SJCRH30 (cell line): Measurements from ENCODE around the gene MDK. TPM values are rescaled to one million over a fixed set of nuclear protein-coding genes. Genes with fewer than 3 reads are reported as not detected.

ENCODE experiments used
- DNase-seq, 2 experiments: peaks; one replicate each; pipeline ENCODE4 v3.0.0-alpha.2; 2015 to 2020
- H3K27ac ChIP-seq: fragments of 250-450 bp; sonication (Bioruptor Pico); 2 replicates; pipeline ENCODE4 v1.5.1; 2020; ENCODE audit warnings: mild to moderate bottlenecking, moderate library complexity
- H3K27me3 ChIP-seq: fragments of 250-450 bp; sonication (Bioruptor Pico); 2 replicates; pipeline ENCODE4 v1.5.1; 2020; ENCODE audit warnings: mild to moderate bottlenecking, moderate library complexity
- H3K36me3 ChIP-seq: fragments of 250-450 bp; sonication (Bioruptor Pico); 2 replicates; pipeline ENCODE4 v1.5.1; 2020; ENCODE audit warnings: mild to moderate bottlenecking, moderate library complexity
- H3K4me1 ChIP-seq: fragments of 250-450 bp; sonication (Bioruptor Pico); 2 replicates; pipeline ENCODE4 v1.5.1; 2020; ENCODE audit warnings: mild to moderate bottlenecking, moderate library complexity
- H3K4me3 ChIP-seq: fragments of 250-450 bp; sonication (Bioruptor Pico); 2 replicates; pipeline ENCODE4 v1.5.1; 2020; ENCODE audit warnings: mild to moderate bottlenecking, moderate library complexity
- H3K9me3 ChIP-seq: fragments of 250-450 bp; sonication (Bioruptor Pico); replicated peaks from 2 replicates; pipeline ENCODE4 v1.5.1; 2020; ENCODE audit warnings: mild to moderate bottlenecking, moderate library complexity
- total RNA-seq: library from RNA; depleted of rRNA; stranded (reverse); fragments of >200 nt; shearing (Covaris generic); gene quantifications from 2 replicates; pipeline ENCODE4 v1.2.3, GENCODE V29; 2014

Gene MDK
- total RNA-seq, 1 experiment from 2014 or later, result 122 TPM

DNA sequence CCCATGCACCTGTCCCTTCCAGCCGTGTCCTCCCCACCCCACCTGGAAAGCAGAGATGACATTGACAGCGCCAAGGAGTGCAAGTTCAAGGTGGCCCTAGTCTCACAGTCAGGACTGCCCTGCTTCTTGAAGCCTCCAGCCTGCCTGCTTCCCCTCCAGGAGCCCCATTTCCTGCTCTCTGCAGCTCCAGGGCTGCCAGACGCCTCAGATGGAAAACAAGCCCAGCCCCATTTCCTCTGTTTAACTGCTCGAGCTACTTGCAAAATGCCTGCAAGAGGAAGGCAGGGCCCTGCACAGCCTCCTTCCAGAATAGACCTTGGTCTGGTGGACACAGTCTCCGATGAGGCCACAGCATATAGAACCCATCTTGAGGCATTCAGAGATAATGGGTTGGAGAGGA is 39.2 kb upstream of the MDK start:
- no peaks in the 10 kb centered on the region for H3K36me3 ChIP-seq
- H3K27ac ChIP-seq, result no peak overlapping the region
- DNase-seq, result no peak
- H3K27me3 ChIP-seq, result peaks cover 8% of the 10 kb centered on the region
- H3K4me3 ChIP-seq, result no peak overlapping the region
- no peaks in the 10 kb centered on the region for H3K9me3 ChIP-seq
- H3K4me1 ChIP-seq, result peaks cover 17% of the 10 kb centered on the region

DNA sequence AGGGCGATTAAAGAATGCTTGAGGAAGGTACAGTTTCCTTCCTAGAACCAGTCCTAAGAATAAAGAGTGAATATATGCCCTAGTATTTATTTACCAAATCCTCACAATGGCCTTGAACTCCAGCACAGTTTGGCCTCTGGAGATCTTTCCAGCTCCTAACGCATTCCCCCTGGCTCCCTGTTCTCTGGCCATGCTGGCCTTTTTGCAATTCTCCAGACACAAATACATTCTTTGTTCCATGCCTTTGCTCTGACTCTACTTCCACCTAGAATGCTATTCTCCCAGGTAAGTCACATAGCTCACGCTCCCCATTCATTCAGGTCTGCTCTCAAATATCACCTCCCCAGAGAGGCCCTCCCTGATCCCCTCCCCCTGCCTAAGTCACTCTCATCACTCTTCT is 37.9 kb upstream of the MDK start:
- peaks cover 17% of the 10 kb centered on the region for H3K4me1 ChIP-seq
- no peak for DNase-seq
- no peaks in the 10 kb centered on the region for H3K36me3 ChIP-seq
- peaks cover 6% of the 10 kb centered on the region for H3K27me3 ChIP-seq
- H3K4me3 ChIP-seq, result no peak overlapping the region
- no peaks in the 10 kb centered on the region for H3K9me3 ChIP-seq
- no peak overlapping the region for H3K27ac ChIP-seq

DNA sequence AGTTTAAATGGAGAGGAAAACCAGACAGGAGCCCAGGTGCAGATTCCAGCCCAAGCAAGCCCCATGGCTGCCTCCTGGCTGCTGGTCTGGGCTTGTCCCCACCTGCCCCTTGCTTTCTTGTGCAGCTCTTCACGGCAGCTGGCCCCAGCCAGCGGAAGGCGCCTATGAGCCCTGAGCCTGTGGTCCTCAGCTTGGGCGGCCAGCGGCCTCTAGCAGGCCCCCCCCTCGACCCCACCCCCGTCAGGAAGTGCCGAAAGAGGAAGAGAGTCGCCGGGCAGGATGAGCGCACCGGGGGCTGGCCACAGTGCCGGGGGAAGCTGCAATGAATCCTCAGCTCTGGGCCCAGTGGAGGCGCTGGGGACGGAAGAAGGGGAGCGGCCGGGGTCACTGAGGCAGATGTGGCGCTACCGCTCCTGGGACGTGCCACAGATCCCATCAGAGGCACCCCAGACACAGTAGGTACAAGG is 36.3 kb upstream of the MDK start:
- Histone ChIP-seq H3K27ac (no peak overlapping the region), H3K27me3 (peaks cover 6% of the 10 kb centered on the region), H3K36me3 (no peaks in the 10 kb centered on the region), H3K9me3 (no peaks in the 10 kb centered on the region), H3K4me1 (peaks cover 15% of the 10 kb centered on the region), H3K4me3 (peak overlapping the region; percentile 44)
- peak; percentile 63 to 76 for DNase-seq

DNA sequence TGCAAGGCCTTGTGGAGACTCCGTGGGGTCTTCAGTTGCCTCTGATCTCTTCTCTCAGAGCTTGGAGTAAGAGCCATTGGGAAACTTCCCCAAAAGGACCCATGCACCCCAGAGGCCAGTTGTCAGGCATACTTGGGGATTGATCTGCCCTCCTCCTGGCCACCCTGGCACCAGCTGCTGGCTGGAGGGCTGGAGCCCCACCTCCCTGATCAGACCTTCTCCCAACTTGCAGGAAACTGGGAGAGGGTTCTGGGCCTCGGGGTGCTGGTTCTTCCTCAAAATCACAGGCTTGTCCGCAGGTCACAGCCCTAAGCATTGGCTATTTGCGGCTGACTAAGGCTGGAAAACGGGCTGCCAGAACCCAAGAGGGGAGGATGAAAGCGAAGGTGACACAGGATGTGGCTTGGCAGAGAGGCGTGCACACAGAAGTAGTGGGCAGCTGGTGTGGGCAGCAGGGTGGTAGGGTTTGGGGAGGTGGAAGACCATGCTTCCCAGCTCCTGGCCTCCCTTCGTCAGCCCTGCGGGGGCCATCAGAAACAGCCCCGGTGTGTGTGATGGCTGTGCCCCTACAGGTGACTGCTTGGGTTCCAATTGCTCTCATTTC is 35.5 kb upstream of the MDK start:
- no peak overlapping the region for H3K27ac ChIP-seq
- peaks cover 15% of the 10 kb centered on the region for H3K4me1 ChIP-seq
- H3K4me3 ChIP-seq, result peak overlapping the region; percentile 44; the same call in 1 of the 2 replicates
- no peak for DNase-seq
- H3K36me3 ChIP-seq, result no peaks in the 10 kb centered on the region
- H3K9me3 ChIP-seq, result no peaks in the 10 kb centered on the region
- peaks cover 6% of the 10 kb centered on the region for H3K27me3 ChIP-seq

DNA sequence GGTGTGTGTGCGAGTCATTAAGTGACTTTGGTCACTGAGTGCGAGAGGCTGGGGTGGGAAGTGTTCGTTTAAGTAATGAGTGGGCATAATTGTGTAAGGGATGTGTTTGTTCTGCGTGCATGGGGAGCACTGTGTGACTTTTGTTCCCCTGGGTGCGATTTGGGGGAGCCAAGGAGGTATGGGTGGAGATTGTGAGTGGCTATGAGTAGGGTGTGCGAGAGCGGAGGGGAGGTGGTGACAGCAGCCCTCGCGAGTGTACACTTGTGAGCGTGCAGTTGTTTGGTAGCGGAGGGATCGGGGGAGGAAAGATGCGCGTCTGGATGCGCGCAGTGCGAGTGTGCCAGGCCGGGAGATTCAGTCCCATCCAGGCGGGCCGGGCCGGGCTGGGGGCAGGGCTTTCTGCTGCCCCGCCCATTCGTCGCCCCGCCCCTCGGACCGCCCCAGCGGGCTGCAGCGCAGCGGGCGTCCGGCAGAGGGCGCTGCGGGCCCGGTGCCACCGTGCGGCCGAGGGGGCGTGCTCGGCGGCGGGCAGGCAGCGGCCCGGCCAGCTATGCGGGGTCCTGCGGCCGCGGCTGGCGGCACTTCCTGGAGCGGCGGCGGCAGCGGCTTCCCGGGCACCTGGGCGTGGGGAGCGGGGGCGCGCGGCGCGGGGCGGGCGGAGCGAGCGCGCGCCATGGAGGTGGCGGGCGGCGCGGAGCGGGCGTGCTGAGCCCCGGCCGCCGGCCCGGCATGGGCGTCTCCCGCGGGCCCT is 34.4 kb upstream of the MDK start, which contains the start of gene DGKZ:
DGKZ (plus strand) TSS at position 578 of the 751 bp plus-strand sequence. CDS start 197 bp downstream, outside the sequence.
- Histone ChIP-seq H3K27ac (no peak within 1 kb of the TSS; the same call in 1 of the 2 replicates), H3K4me3 (peak within 1 kb of the TSS; percentile 97), H3K27me3 (peaks cover 5% of the 10 kb centered on the region), H3K4me1 (peaks cover 19% of the 10 kb centered on the region), H3K9me3 (no peaks in the 10 kb centered on the region), H3K36me3 (no peaks in the 10 kb centered on the region)
- peak; percentile 79 to 86 for DNase-seq

DNA sequence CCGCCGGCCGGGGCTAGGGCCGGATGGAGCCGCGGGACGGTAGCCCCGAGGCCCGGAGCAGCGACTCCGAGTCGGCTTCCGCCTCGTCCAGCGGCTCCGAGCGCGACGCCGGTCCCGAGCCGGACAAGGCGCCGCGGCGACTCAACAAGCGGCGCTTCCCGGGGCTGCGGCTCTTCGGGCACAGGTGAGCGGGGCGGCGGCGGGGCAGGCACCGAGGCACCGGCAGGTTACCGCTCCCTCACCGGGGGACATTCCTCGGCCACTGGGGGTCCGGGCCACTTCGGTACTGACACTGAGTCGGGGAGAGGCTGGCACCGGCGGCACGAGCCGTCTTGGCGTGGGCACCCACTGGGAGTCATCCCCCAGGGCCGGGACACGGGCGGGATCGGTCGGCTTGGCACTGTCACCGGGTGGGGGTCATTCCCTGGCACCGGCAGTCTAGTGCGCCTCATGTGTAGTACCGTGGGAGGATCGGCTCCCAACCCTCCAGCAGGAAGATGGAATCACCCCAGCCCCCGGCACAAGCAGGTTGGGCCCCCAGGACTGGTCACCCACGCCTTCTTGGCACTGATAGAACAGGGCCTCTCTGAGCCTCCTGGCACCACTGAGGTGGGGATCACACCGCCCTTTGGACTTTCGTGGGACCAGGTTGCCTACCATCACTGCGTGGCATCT is 33.7 kb upstream of the MDK start:
- H3K4me1 ChIP-seq, result peaks cover 19% of the 10 kb centered on the region
- no peak overlapping the region; the same call in 1 of the 2 replicates for H3K27ac ChIP-seq
- H3K27me3 ChIP-seq, result no peaks in the 10 kb centered on the region; the same call in 1 of the 2 replicates
- no peak for DNase-seq
- H3K36me3 ChIP-seq, result no peaks in the 10 kb centered on the region
- peak overlapping the region; percentile 97 for H3K4me3 ChIP-seq
- H3K9me3 ChIP-seq, result no peaks in the 10 kb centered on the region

DNA sequence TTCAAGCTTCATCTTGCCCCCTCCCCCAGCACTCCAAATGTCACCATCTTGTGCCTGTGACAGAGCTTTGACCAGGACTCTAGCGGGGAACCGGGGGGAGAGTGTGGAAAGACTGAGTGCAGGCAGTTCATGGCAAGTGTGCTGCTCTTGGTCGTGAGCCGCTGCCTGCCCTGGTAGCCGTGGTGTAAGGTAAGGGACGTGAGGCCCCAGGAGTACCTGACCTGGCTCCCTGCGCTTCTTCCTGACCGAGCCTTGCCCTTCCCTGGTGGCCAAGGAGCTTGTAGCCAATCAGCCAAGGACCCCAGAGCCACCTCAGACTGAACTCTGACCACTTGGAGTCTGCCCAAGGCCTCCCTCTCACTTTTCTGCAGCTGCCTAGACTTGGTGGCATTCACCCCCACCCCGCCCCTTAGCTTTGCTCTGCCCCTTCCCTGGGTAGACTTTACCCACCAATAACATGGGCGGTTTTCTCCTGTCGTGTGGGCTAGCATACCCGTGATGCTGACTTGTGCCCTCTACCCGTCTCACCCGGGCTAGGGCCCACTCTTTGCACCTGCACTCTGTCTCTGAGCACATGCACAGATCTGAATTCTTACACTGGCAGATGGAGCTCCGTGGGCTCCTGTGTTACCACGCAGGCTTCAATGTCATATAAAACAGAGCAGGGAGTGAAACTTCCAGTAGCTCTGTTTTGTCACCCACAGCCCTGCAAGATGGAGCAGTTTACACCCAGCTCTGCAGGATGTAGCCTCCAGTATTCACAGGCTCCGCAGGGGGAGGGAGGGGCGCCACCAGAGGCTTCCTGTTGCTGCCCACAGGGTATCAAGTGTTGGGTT is 32.7 kb upstream of the MDK start:
- no peak overlapping the region for H3K4me3 ChIP-seq
- H3K27me3 ChIP-seq, result no peaks in the 10 kb centered on the region; the same call in 1 of the 2 replicates
- DNase-seq, result no peak
- no peak overlapping the region for H3K27ac ChIP-seq
- H3K36me3 ChIP-seq, result no peaks in the 10 kb centered on the region
- H3K4me1 ChIP-seq, result peaks cover 19% of the 10 kb centered on the region
- no peaks in the 10 kb centered on the region for H3K9me3 ChIP-seq

DNA sequence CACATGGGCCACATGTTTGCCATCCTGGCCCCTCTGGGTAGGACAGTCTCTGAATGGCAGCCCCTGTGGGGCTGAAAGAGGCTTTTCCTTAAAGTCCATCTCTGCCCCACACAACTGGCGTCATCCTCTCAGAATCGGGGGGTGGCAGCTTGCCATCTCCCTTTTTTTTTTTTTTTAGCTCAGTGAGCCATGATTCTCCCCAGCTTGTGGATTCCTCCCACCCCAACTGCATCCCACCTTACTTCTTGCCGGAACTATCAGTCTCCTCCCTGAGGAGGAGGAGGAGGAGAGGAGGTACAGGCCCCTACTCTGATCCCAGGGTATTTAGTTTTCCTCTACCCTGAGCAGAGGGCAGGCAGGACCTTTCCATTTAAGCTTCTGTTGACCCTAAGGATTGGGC is 30.8 kb upstream of the MDK start:
- Histone ChIP-seq H3K27ac (no peak overlapping the region), H3K4me3 (no peak overlapping the region), H3K36me3 (no peaks in the 10 kb centered on the region), H3K27me3 (no peaks in the 10 kb centered on the region), H3K4me1 (peaks cover 10% of the 10 kb centered on the region), H3K9me3 (no peaks in the 10 kb centered on the region)
- no peak for DNase-seq

DNA sequence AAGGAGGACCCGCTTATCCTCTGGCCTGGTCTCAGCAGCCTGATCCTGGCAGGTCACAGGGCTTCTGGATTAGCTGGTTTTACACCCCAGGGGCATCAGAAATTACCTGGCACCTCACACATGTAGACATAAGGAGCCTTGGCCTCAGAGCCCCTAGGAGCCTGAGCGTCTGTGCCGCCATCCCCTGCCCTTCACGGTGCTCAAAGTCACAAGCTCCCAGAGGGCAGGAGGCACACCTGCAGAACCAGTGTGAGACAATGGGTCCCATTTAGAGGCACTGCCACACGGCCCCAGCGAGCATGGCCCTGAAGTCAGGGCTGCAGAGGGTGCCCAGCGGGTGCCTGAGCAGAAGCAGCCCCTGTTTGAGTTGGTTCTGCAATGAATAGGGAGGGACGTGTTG is 30.3 kb upstream of the MDK start:
- Histone ChIP-seq H3K9me3 (no peaks in the 10 kb centered on the region), H3K4me3 (no peak overlapping the region), H3K4me1 (peaks cover 7% of the 10 kb centered on the region), H3K27me3 (no peaks in the 10 kb centered on the region), H3K27ac (no peak overlapping the region), H3K36me3 (no peaks in the 10 kb centered on the region)
- no peak for DNase-seq

DNA sequence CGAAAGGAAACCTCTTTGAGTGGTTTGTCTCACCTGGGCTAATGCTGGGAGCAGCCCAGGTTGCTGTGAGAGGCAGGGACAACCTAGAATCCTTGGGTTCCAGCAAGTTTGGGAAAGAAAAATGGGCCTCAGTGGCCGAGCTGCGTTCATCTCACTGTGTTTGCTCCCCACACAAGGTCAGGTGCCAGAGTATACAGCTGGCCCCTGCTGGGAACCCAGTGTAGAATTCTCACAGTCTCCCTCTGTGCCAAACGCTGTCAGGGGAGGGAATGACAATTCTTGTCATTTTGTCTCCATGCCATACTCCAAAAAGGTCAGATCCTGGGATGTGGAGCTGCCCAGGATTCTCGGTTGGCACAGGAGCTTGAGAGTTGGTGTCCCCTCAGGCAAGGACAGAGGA is 29.9 kb upstream of the MDK start:
- H3K4me3 ChIP-seq, result no peak overlapping the region
- DNase-seq, result no peak
- no peaks in the 10 kb centered on the region for H3K9me3 ChIP-seq
- no peak overlapping the region for H3K27ac ChIP-seq
- H3K36me3 ChIP-seq, result no peaks in the 10 kb centered on the region
- H3K27me3 ChIP-seq, result no peaks in the 10 kb centered on the region
- H3K4me1 ChIP-seq, result peaks cover 4% of the 10 kb centered on the region

DNA sequence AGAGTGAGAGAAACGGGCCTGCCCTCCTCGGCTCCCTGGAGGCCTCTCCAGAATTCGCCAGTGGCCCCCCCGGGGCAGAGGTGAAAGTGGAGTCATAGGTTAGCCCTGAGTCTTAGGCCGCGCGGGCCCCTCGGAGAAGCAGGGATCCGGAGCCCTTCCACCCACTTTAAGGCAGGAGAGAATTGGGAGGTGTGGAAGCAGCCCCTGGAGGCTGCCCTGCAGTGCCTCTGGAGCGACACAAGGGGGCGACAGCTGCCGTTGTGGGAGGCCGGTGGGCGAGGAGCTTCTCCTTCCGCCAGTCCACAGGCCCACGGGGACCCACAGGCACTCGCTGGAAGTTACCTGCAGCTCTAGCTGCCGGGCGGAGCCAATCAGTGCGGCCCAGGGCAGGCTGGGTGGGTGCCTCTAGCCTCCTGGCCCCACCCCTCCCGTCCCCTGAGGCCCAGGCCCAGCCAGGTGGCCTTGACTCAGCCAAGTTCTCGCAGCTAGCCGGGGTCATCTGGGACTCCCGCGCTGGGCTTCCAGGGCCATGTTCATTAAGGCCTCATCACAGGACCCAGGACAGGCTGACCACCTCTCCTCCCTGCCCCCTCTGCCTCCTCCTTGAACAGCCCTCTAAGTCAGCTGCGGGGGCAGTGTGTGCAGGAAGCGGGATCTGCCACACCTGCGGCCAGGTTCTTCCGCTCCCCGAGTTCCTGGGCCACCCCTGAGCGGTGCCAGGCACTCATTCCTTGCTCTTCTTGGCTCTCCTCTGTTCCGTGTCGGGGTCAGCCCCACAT is 29.2 kb upstream of the MDK start:
- Histone ChIP-seq H3K27me3 (no peaks in the 10 kb centered on the region), H3K4me1 (peaks cover 4% of the 10 kb centered on the region; the same call in 1 of the 2 replicates), H3K36me3 (no peaks in the 10 kb centered on the region), H3K4me3 (no peak overlapping the region), H3K27ac (no peak overlapping the region), H3K9me3 (no peaks in the 10 kb centered on the region)
- peak; percentile 64 to 83 for DNase-seq

DNA sequence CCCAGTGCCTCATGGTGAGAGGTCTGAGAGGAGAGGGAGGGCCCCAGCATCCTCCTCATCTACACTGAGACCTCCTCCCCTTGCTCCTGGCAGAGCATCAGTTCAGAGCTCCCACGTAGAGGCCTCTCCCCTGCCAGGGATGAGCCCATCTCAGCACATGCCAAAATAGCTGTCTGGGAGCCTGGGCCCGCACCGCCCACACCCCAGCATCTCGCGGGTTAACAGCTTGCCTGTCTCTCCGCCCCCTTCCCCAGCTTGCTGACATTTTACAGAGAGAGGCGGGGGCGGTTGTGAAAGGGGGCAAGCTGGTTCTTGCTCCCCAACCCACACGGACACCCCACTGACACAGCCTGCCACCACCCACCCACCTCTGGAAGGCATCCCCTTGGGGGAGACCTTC is 27.8 kb upstream of the MDK start:
- Histone ChIP-seq H3K27me3 (no peaks in the 10 kb centered on the region), H3K27ac (no peak overlapping the region), H3K4me3 (no peak overlapping the region), H3K4me1 (peaks cover 4% of the 10 kb centered on the region; the same call in 1 of the 2 replicates), H3K9me3 (no peaks in the 10 kb centered on the region), H3K36me3 (no peaks in the 10 kb centered on the region)
- no peak for DNase-seq

DNA sequence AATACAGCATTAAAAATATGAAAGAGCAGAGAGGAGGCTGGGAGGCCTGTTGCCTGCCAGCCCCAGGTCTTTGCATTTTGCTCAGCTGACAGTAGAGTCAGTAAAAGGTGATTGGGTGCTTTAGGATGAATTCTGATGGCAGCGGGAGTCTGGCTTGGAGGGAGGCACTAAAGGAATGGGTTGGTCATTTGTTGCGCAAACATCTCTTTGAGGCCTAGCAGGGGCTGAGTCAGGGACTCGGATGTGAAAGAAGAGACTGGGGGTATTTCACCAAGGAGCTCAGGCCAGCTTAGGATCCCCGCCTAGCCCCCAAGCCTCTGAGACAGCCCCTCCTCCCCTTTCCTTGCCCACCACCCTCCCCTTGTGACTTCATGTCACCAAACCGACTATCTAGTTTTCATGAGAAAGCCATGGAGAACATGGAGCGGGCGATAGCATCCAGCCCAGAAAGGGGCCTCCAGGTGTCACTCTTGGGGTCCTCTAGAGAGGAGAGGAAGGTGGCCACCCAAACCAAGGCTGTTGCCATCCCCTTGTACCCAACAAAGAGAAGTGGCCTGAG is 24.5 kb upstream of the MDK start:
- H3K27me3 ChIP-seq, result no peaks in the 10 kb centered on the region
- H3K9me3 ChIP-seq, result no peaks in the 10 kb centered on the region
- peaks cover 11% of the 10 kb centered on the region for H3K4me1 ChIP-seq
- no peak overlapping the region for H3K4me3 ChIP-seq
- no peaks in the 10 kb centered on the region for H3K36me3 ChIP-seq
- no peak overlapping the region for H3K27ac ChIP-seq
- no peak for DNase-seq
